Hematopoietic multipotent progenitor cell treated with erythropoietin and hydrocortisone succinate and interleukin-3 and kit ligand, for 8 days (in vitro differentiated cells): ENCODE measurements around the gene AQR.
A peak's percentile ranks its signal among the peaks of the same experiment; 100 is the strongest.
"Not testable (repeated sequence)": the region's sequence is repeated elsewhere in the genome, so short reads cannot be mapped to it uniquely, and the experiment has no call there.

Experiments
- DNase-seq: peaks from one replicate; pipeline ENCODE4 v3.0.0-alpha.2; 2015

Gene AQR

GRCh38 chr15:34969340-34970097 is at the start of gene AQR:
TSS of gene AQR (minus strand) at chr15:34969742. CDS start at chr15:34969613, 129 bp downstream.
- DNase-seq: peak; percentile 98

DNA sequence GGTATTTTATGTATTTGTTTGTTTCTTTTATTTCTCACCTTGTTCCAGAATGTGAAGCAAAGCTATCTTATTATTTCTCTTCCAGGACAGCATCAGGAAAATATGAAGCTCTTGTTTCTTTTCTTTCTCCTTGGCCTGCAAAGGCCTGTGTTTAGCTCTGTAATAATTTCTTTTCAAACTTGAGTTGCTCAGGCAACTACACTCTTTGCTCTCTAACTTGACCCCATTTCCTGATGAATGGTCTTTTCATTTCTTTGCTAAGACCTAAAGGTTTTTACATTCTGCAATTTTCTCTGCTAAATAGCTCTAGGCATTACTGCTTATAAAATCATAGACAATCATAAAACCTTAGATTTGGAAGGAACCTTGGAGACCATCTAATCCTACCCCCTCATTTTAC is 44.7 kb upstream of the AQR start:
- no peak for DNase-seq

- DNase-seq: no peak
Observed at GRCh38 chr15:35013370-35013769, 43.8 kb upstream of the AQR start.

DNA sequence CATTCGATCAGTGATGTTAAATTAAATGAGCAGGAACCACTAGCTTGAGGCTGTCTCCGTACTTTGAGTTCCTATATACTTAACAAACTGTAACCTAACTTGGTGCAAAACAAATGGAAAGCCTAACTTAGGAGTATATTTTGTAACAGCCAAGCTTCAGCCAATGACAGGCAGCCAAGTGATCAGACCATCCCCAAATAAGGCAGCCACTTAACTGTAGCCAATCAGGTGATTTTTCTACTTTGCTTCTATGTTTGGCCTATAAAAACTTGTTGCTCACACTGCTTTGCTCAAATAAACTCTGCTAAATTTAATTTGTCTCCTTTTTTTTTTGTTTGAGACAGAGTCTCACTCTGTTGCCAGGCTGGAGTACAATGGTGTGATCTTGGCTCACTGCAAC is 37.9 kb upstream of the AQR start:
- DNase-seq: no peak

GRCh38 chr15:35005933-35006332 is 36.4 kb upstream of the AQR start:
- no peak for DNase-seq

- no peak for DNase-seq
Observed at GRCh38 chr15:35003928-35004327, 34.4 kb upstream of the AQR start.

DNA sequence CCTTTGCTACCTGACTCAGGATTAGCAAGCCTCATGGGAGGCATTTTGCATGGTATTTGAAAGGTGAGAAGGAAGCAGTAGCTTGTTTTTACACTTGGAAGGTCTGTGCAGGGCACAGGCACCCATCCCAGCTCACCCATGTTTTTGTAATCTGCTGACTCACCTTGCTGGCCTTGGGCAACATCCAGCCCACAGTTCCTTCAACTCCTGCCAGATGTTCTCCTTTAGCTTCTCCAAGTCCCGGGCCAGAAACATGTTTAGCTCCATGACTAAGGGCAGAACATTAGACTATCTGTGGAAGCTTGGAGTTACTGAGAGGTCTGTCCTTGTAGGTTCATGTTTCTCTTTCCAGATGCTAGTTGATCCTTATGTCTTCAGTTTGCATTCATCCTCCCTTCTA is 31.0 kb upstream of the AQR start:
- DNase-seq: peak; percentile 25

DNA sequence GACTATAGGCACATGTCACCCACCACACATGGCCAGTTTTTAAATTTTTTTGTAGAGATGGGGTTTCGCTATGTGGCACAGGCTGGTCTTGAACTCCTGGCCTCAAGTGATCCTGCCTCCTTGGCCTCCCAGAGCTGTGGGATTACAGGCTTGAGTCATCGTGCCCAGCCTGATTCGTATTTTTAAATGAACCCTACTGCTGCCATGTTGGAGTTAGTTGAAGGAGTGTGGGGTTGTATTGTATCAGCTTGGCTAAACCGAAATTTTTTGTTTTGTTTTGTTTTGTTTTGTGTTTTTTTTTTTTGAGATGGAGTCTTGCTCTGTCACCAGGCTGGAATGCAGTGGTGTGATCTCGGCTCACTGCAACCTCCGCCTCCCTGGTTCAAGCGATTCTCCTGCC is 30.4 kb upstream of the AQR start:
- DNase-seq: no peak

DNA sequence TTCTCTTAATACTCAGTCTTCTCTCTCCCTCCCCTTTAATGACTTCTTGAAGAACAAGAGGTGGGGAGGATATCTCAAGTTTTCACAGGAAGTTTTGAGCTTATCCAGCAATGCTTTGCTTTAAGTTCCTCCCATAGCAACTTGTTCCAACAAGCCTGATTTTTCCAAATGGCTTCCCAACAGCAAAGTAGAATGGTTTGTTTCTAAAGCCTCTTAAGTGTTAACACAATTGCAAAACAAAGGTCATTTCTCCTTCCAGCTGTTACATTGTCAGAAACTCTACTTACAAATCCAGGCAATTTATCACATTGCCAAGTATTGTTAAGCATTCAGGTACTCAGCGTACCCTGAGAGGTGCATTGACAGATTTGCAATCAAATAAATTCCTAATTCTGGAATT is 25.4 kb upstream of the AQR start:
- DNase-seq: no peak

DNA sequence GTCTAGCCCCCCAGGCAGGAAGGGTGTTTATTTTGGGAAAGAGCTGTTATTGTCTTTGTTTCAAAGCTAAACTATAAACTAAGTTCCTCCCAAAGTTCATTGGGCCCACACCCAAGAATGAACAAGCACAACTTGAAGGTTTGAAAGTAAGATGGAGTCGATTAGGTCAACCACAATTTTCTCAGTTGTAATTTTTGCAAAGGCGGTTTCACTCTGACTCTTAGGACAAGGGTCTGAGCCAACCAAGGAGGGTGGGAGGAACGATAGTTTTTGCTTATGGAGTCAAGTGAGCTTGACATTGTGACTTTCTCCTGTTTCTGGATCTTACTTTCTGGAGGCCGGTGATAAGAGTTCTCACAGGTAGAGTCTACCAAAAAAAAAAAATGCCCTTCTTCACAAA is 24.3 kb upstream of the AQR start:
- no peak for DNase-seq

DNA sequence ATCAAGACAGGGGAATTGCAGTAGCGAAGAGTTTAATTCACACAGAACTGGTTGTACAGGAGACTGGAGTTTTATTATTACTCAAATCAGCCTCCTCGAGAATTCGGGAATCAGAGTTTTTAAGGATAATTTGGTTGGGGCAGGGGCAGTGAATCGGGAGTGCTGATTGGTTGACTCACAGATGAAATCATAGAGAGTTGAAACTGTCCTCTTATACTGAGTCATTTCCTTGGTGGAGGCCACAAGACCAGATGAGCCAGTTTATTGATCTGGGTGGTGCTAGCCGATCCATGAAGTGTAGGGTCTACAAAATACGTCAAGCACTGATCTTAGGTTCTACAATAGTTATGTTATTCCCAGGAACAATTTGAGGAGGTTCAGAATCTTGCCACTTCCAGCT is 23.9 kb upstream of the AQR start:
- no peak for DNase-seq

DNA sequence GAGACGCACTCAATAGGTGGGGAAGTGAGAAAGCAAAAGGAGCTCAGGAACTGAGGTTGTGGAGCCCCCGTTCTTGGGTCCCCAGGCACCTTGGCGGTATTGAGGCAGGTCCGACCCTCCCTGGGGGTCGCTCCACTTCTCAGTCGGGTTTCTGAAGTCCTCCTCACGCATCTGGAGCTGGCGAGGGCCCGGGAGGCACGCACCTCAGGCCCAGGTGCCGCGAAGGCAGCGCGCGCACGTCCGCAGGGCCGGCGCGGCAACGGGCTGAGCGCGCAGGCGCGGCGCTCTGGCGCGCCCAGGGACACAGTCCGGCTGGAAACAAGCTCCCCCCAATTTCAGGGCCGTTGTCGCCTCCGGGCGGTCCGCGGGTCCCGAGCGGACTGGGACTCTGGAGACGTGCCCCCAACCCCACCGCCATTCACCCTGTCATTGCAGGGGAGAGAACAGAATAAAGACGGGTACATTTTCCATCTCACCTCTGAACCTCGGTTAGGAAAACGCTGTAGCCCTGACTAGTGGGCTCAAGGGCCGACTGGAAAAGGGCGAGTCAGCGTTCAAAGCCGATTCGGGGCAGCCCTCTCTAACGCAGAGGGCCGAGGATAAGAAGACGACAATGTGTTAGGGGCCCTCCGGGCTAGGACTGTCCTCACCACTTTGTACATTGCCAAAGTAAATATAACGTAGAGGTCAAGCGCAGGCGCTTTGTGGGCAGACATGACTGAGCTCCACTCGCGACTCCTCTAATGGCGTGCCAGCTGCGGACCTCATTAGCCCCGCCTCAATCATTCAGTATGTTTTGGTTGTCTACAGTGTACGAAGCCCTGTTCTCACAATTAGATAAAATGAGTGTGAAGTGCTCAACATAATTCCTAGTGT is 18.7 kb upstream of the AQR start, which contains the start of gene ZNF770:
ZNF770 (minus strand) TSS at position 261 of the 876 bp plus-strand sequence. CDS start 4,853 bp downstream, outside the sequence.
- peak; percentile 83 for DNase-seq

DNA sequence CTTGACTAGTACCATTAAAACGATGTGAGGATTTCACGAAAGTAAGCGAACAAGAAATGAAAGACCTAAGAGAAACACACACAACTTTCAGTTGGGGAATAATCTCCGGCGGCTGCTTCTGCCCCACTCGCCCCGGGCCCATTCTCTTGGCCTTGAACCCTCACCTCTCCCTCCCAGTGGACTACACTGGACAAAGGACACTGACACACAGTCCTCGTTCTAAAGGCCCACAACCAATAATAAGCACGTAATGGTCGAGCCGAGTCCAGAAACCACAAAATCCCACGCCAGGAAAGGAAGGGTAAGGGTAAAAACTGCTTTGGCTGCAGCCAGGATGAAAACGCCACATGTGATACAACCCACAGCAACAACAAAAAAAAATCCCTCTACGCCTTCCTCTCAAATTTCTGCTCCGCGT is 18.1 kb upstream of the AQR start:
- DNase-seq: no peak

DNA sequence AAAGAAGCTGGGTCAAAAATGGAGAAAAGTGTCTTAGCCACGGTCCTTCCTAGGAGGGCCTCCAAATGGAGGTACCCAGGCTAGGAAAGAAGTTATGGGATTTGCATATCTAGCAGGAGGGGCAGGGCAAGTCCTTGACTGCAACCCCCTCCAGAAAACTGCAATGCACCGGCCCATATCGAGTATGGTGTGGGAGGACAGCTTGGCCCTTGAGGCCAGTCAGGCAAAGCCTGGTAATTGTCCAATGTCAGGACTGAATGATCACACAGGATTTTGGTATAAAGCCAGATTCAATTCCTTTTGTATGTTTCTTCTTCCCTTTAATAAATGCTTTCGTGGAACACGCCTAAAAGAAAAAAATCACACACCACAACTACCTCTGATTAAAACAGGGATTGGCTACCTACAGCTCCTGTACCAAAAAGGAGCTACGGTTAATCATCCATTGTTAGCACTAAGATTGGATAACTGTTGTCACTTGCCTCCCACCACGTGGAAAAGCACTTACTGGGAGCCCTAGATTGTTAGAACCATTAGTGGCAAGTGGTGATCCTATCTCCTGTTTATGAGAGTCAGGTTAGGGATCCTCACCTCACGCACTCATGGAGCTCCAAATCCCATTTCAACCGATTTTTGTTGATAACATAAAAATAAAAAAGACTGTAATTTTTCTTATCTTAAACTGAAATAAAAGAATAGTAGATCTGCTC is 17.4 kb upstream of the AQR start:
- peak; percentile 49 for DNase-seq

GRCh38 chr15:34986326-34986725 is 16.8 kb upstream of the AQR start:
- DNase-seq: no peak

GRCh38 chr15:34984889-34985630 is 15.5 kb upstream of the AQR start:
- peak; percentile 55 for DNase-seq

- DNase-seq: no peak
Observed at GRCh38 chr15:34976743-34977142, 7.2 kb upstream of the AQR start.

- no peak for DNase-seq
Observed at GRCh38 chr15:34976073-34976472, 6.5 kb upstream of the AQR start.

GRCh38 chr15:34973512-34973911 is 4.0 kb upstream of the AQR start:
- no peak for DNase-seq

- DNase-seq: not testable (repeated sequence)
Observed at GRCh38 chr15:34970098-34970643, 629 bp upstream of the AQR start.

- no peak for DNase-seq
Observed at GRCh38 chr15:34964277-34964676, 5.3 kb downstream of the AQR start.

- no peak for DNase-seq
Observed at GRCh38 chr15:34953851-34954250, 15.7 kb downstream of the AQR start.
